Measurements from ENCODE around the gene GATA1.
A peak's percentile ranks its signal among the peaks of the same experiment; 100 is the strongest.
"Not testable (repeated sequence)": the region's sequence is repeated elsewhere in the genome, so short reads cannot be mapped to it uniquely, and the experiment has no call there.

GATA1 gene

DNA sequence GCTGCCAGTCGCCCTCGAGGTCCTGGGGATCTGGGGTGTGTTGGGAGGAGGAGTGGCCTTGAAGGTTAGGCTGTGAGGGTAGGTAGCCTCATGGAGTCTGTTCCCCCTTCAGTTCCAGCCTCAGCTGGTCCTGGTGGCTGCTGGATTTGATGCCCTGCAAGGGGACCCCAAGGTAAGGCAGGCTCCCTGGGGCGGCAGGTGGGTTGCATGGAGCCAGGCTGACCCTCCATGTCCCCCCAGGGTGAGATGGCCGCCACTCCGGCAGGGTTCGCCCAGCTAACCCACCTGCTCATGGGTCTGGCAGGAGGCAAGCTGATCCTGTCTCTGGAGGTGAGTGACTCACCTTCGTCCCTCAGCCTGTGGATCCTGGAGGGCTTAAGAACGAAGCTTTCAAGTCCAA, 28.3 kb downstream of the GATA1 start:
- no peak for DNase-seq (ENCODE audit: low spot score)

DNA sequence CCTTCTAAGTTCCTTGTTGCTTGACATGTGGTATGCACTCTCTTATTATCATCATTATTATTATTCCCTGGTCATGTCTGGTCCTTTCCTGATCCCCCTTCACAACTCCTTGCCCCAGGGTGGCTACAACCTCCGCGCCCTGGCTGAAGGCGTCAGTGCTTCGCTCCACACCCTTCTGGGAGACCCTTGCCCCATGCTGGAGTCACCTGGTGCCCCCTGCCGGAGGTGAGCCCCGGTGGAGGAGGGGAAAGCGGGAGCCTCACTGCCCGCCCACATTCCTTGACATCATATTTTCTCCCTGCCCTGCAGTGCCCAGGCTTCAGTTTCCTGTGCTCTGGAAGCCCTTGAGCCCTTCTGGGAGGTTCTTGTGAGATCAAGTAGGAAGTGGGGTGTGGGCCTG, 28.9 kb downstream of the GATA1 start:
- no peak for DNase-seq (ENCODE audit: low spot score)

DNA sequence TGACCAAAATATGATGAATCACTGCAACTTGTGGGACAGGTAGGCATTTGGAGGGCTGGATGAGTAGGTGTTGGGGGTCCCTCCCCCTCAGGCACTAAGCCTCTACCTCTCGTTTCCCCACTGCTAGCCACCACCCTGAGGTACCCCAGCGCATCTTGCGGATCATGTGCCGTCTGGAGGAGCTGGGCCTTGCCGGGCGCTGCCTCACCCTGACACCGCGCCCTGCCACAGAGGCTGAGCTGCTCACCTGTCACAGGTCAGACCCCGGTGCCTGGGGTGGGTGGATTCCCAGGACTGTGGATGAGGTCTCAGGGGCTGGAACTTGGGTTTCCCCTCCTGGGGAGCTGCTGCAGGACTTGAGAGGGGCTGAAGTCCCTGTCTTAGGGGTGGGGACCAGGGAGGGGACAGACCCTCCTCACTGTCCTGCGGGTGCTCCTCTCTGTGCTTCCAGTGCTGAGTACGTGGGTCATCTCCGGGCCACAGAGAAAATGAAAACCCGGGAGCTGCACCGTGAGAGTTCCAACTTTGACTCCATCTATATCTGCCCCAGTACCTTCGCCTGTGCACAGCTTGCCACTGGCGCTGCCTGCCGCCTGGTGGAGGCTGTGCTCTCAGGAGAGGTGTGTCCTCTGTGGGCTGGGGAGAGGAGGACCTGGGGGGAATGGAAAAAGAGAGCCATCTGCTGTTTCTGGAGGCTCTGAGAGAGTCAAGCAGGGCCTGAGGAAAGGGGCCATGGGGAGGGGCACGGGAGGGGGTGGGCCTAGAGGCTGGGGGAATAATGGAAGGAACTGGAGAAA, 29.8 kb downstream of the GATA1 start:
- no peak for DNase-seq (ENCODE audit: low spot score)

DNA sequence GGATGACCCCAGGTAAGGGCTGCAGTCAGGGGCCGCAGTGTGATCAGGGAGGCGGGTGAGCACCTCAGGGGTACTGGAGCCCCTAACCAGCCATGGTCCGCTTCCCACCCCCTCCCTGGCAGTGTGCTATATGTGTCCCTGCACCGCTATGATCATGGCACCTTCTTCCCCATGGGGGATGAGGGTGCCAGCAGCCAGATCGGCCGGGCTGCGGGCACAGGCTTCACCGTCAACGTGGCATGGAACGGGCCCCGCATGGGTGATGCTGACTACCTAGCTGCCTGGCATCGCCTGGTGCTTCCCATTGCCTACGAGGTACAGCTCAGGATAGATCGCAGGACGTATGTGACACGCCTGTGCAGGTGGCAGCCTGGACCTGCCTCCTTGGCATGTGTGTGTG, 31.7 kb downstream of the GATA1 start:
- no peak for DNase-seq (ENCODE audit: low spot score)

DNA sequence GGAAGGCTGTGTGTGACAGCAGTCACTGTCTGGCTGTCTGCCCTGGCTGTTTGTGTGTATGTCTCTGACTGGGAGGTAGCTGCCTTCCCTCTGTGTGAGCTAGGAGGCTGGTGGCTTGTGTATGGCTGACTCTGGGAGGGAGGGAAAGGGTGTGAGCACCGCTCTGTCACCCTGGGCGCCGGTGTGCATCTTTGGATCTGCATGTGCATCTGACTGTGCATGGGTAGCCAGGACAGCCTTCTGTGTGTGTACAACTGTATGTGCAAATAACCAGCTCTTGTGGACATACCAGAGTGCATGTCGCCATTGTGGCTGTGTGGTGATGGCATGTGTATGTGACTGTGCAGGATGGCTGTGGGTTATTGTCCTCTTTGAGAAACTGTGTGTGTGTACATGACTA, 32.5 kb downstream of the GATA1 start:
- DNase-seq (ENCODE audit: low spot score) = no peak

DNA sequence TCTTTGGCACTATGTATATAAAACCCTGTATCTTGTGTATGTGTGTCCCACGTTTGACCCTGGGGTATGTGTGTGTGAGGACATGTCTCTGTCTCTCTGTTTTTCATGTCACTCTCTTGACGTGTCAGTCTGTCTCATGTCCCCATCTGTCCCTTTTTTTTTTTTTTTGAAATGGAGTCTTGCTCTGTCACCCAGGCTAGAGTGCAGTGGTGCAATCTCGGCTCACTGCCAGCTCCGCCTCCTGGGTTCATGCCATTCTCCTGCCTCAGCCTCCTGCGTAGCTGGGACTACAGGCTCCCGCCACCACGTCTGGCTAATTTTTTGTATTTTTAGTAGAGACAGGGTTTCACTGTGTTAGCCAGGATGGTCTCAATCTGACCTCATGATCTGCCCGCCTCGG, 33.0 kb downstream of the GATA1 start:
- not testable (repeated sequence) for DNase-seq (ENCODE audit: low spot score)

DNA sequence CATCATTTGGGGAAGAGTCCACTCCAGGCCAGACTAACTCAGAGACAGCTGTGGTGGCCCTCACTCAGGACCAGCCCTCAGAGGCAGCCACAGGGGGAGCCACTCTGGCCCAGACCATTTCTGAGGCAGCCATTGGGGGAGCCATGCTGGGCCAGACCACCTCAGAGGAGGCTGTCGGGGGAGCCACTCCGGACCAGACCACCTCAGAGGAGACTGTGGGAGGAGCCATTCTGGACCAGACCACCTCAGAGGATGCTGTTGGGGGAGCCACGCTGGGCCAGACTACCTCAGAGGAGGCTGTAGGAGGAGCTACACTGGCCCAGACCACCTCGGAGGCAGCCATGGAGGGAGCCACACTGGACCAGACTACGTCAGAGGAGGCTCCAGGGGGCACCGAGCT, 36.7 kb downstream of the GATA1 start:
- no peak for DNase-seq (ENCODE audit: low spot score)

DNA sequence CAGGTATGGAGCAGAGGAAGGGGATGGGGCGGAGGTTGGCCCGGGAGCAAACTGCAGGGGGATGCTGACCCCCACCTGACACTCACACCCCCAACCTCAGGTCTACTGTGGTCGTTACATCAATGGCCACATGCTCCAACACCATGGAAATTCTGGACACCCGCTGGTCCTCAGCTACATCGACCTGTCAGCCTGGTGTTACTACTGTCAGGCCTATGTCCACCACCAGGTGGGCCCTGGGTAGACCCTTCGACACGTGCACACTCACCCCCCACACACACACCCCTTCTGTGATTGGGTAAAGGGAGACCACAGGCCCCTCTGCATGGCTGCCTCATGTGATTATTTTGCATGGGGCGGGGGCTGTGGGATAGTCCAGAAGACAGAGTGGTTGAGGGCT, 37.7 kb downstream of the GATA1 start:
- no peak for DNase-seq (ENCODE audit: low spot score)

DNA sequence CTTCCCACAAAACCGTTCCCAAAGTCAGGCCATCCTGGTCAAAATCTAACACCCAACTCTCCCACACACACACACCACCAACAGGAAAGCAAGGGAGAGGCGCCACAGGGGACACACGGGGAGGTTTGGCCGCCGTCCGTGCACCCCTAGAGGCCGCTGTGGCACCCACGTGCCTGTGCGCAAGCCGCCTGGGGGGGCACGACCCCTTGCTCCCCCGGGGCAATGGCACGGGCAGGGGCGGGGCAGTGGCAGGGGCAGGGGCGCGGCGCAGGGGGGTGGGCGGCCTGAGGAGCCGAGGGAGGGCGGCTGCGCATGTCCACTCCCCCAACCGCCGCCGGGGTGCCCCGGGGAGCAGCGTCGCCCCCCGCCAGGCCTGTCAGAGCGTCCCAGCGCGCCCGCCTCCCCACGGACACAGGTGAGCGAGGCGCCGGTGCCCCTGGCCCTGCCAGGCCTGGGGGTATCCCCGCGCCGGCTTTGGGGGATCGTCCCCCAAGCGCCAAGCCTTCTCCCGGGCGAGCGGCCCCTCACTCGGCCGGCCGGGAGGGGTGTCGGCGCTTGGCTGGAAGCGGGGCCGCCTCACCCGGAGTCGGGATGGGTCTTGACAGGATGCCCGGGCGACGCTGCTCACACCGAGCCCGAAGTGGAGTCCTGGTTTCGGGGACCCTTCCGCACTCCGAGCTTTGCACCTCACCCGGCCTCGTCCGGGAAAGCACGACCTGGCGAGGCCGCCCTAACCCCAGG, 39.9 kb downstream of the GATA1 start, which contains the start of gene ERAS:
TSS of gene ERAS (plus strand) at position 379 of the 741 bp plus-strand sequence. CDS start 2,611 bp downstream, outside the sequence.
- DNase-seq (ENCODE audit: low spot score) = no peak

DNA sequence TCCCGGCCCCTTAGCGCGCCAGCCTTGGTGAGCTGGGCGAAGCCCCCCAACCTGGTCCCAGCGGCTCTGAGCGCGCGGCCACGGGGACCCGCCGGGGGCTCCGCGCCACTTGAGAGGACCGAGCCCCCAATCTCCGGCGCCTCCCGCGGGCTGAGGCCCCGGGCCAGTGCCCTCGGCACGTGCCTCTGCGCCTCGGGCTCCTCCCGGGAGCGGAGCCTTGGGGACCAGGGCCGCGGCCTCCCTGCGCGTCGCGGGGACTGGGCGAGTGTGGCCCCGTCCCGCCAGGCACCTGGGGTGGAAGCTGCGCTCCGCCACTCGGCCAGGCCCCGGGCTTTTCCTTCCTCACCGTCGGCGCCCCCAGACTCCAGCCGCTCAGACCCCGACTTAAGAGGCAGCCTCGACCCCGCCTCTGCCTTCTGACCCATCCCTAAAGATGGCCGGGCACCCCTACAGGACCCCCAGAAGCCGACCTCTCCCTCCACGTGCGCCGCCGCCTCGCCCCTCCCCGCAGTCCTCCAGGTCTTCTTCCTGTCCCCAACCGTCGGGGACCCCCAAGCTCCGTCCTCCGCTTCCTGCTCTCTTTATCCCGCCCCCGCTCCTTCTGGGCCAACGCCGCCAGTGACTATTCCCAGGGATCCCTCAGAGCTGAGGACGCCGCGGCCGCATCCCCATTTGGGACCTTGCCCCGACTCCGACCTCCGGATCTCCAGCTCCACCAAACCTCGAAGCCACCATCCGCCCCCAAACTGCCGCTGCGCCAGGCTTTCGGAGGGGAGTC, 40.7 kb downstream of the GATA1 start:
- DNase-seq (ENCODE audit: low spot score) = no peak

DNA sequence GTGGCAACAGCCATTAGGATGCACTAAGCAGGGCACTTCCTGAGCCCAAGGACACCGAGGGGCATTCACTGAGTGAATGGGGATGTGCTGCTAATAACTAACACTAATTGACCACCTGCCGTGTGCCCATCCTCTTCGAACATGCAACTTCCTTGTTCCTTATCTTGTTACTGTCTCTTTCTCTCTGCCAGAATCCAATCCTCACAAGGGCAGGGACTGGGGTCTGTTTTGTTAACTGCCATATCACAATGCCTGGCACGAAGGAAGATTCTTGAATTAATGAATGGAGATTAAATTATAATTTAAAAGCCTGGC, 41.2 kb downstream of the GATA1 start:
- no peak for DNase-seq (ENCODE audit: low spot score)

DNA sequence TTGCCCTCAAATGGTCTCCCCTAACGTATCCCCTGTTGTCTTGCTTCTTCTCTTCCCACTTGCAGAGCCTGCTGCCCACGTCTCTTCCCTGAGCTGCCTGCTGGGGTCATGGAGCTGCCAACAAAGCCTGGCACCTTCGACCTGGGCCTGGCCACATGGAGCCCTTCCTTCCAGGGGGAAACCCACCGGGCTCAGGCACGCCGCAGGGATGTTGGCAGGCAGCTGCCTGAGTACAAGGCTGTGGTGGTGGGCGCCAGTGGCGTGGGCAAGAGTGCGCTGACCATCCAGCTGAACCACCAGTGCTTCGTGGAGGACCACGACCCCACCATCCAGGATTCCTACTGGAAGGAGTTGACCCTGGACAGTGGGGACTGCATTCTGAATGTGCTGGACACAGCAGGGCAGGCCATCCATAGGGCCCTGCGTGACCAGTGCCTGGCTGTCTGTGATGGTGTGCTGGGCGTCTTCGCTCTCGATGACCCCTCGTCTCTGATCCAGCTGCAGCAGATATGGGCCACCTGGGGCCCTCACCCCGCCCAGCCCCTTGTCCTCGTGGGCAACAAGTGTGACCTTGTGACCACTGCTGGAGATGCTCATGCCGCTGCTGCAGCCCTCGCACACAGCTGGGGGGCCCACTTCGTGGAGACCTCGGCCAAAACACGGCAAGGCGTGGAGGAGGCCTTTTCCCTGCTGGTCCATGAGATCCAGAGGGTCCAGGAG, 42.8 kb downstream of the GATA1 start:
- no peak for DNase-seq (ENCODE audit: low spot score)

DNA sequence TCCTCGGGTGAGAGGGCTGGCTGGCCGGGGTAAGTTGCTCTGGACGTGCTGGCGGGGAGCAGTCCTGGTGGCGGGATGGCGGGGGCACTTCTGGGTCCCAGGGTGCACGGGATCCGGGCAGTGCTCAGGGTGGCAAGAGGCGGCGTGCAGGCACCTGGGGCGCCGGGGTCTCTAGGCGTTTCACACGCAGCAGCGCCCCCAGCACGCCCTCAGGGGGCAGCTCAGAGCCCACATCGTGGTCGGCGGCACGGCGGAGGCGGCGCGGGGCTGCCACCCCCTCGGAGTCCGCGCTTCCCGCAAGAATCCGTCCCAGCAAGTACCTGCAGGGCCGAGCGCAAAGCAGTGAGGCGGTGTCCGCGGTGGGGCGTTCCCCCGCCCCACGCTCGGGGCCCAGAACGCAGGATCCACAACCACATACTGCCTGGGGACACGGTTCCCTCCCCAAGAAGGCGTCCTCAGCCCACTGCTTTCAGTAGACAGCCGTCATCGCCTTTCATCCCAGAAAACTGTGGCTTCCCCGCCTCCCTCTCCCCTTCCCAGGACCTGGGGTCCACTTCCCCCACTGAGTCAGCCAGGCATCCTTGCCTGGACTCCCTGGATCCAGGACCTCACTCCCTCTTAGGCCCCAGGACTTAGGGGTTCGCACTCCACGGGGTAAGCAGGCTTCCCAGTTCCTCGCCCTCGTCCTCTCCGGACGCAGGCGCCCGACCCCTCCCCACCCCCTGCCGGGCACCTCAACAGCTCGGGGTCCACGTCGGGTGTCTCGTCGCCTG, 44.9 kb downstream of the GATA1 start:
- no peak for DNase-seq (ENCODE audit: low spot score)

DNA sequence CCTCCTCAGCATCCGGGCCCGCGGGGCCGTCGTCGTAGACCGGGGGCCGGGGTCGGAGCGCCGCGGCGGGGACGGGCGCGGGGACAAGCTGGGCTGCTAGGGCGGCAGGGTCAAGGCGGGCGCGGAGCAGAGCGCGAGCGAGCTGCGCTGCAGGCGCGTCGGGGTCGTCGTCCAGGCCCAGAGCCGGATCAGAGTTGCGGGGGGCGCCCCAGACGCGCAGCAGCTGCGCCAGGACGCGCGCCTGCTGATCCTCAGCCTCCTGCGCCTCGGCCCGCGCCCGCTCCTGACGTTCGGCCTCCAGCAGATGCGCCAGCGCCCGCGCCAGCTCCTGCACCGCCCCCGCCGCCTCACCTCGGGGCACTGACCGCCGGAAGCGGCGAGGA, 45.5 kb downstream of the GATA1 start:
- DNase-seq (ENCODE audit: low spot score) = no peak

DNA sequence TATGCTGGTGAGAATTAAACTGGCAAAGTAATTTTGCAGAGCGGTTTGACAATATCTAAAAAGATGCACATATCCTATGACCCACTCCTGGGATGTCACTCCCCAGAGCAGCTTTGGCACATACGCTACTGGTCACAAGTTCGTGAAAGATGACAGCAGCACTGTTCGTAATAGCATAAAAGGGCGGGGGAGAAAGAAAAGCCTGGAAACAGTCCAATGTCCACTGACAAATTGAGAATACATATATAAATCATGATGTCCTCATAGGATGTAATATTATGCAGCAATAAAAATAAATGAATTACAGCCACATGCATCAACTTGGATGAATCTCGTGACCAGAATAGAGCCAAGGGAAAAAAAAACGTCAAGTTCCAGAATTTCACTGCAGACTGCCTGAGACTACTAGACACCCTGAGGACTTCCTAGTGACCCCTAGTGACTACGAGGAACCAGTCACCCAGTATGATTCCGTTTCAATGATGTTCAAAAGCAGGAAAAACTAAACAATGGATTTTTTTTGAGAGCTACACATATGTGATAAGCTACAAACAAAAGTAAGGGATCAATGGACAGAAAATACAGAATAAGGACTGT, 47.2 kb downstream of the GATA1 start:
- DNase-seq (ENCODE audit: low spot score) = peak; percentile 29

DNA sequence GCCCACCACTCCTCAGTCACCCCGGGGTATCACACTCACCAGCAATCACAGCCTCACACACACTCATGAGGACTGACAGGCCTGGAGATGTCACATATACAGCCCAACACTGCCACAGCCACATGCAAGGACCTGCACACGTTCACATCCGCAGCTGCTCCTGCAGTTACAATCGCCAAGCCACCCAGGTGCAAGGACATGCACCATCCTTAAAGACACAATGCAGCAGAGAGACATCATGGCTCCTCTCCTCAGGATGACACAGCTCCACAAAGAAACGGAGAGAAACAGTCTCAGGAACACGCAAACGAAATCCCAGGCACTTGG, 48.0 kb downstream of the GATA1 start:
- no peak for DNase-seq (ENCODE audit: low spot score)

DNA sequence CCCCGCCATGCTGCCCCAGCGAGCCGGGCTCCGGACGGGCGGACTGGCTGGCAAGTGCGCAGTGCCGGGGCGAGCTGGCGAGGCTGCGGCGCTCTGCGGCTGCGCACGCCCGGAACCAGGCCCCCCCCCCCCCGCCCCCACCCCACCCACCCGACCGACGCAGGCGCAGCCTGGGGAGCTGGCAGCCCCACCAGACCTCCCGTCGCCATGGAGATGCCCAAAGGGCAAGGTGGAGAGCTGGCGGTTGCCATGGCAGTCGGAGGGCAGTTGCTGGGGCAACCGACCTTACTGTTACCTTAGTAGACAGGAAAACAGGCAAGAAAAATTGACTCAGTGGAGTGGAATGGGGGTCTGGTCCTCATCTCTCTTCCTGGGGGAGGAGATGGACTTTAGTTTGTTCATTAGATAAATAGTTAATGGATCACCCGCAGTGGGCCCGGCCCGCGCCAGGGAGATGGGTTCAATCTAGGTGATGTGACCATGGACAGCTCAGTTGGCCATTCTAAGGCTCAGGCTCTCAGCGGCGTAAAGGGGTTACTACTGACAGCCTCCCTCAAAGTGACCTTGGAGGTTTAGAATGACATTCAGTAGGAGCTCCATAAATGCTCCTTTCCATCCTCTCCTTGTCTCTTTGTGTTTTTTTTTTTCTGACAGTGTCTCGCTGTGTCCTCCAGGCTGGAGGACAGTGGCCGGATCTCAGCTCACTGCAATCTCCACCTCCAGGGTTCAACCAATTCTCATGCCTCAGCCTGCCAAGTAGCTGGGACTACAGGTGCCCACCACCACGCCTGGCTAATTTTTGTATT, 49.3 kb downstream of the GATA1 start, which contains the start of gene PCSK1N:
TSS of gene PCSK1N (minus strand) at position 87 of the 806 bp plus-strand sequence. CDS start at position 9, 78 bp downstream.
- no peak for DNase-seq (ENCODE audit: low spot score)

DNA sequence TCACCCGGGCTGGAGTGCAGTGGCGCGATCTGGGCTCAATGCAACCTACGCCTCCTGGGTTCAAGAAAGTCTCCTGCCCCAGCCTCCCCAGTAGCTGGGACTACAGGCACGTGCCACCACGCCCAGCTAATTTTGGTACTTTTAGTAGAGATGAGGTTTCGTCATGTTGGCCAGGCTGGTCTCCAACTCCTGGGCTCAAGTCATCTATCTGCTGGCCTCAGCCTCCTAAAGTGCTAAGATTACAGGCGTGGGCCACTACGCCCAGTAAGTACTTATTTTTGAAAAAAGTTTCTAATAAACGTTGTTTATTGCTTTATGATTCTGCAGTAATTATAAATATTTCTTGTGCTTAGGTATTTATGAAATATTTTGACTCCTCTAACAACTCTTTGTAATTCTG, 53.3 kb downstream of the GATA1 start:
- DNase-seq (ENCODE audit: low spot score) = no peak

Data from AG08395 (cell line).